C1 segment of cervical spinal cord (tissue), 14 donors: Measurements from ENCODE around the gene TLK1.

Source experiments
- DNase-seq, 14 donors: peaks; one replicate each; lab custom pipeline; 2025; lab: John Stamatoyannopoulos, UW

Gene TLK1

DNA sequence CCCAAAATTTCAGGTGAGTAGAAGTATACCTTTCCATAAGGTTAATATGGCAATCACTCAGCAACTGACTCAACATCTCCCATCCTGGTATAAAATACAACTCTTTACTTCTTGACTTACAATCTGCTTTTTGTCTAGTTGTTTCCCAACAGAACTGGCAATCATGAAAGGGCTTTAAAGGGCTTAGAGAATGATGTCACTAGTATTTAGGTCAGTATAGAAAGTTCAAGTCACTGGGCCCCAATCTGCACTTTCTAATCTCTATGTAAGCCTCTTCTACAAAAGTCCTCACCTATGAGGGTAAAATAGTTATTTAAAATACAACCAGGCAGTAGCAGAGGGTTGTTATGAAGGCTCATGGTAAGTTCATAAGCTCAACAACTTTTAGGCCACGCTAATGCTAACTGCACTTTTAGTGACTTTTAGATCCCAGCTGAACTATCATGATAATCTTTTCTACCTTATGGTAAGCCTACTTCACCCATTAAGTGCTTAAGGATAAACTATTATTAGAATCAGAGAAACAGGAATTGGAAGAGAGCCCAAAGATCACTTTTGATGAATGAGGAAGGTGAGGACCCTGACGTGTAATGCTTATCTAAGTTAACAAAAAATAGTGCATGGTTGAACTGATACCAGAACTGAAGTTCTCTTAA, 152.0 kb downstream of the TLK1 start:
- no peak for DNase-seq

GRCh38 chr2:171004833-171005232, 155.9 kb downstream of the TLK1 start:
- DNase-seq, result no peak

DNA sequence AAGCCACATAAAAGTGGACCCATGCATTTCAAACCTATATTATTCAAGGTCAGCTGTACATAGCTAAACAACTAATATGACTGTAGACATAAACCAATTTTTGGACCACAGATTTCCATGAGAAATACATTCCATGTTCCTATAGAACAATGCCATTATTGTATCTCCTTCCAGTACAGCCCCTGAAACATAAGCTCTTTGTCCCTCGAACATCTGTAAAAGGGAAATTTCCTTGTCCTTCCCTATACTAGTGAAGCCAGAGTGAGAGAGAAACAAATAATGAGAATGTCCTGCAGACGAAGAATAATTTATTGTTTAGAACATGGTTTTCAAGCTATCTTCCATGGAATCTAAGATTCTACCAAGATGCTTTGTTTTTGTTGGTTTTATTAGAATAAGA, 156.3 kb downstream of the TLK1 start:
- DNase-seq, result no peak

DNA sequence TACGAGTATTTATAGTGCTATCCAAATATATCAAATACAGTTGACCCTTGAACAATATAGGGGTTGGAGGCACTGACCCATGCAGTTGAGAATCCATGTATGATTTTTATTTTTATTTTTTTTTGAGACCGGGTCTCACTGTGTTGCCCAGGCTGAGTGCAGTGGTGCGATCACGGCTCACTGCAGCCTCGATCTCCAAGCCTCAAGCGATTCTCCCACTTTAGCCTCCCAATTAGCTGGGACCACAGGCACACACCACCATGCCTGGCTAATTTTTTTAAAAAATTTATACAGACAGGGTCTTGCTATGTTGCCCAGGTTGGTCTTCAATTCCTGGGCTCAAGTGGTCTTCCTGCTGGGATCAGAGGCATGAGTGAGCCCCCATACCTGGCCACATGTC, 161.0 kb downstream of the TLK1 start:
- DNase-seq, result no peak

- DNase-seq, result no peak
These were observed 162.6 kb downstream of the TLK1 start for GRCh38 chr2:170997893-170998597.

DNA sequence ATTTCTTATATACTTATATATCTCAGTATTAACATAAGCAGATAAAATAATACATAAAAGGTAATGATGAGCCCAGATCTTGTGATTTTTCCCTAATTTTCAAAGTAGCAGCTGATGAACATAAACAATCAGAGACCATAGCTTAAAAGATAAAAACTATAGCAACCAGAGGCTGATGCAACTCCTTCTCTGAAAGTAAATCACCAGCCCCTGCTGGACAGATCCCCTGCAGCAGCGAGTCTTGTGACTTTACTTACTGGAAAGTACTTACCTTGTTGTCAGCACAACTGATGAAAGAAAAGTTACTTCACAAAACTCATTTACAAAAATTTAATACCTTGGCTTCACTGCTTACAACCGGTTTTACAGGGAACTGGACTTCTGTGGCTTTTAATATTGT, 164.4 kb downstream of the TLK1 start:
- no peak for DNase-seq

- no peak for DNase-seq
These were observed 169.1 kb downstream of the TLK1 start for GRCh38 chr2:170991398-170992182.

DNA sequence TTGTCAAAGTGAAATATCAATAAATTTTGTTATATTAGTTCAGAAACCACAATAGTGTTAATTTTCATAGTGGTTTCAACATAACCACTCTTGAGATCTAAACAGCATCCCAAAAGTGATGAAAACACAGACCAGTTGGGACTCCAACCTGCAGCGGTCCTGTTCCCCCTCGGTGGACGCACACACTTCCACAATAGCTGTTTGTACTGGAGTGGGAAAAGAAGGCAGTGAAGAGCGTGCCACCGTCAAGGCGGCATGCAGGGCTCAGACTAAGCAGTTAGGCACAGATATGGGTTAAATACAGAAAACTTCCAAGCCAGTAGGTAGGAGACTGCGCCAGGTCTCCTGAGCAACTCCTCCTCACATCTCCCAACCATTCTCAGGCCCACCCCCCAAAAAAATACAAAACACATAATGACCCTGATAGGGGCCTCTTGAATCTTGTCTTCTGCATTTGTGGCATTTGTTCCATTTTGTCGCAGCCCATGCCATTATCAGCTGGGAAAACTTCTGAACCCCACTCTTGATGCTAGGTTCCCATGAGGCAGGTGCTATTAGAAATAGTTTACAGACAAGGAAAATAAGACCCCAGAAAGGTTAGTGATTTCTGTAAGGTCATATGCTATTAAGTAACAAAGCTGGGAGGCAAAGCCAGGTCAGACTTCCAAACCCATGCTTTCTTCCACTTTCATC, 174.0 kb downstream of the TLK1 start:
- no peak for DNase-seq

DNA sequence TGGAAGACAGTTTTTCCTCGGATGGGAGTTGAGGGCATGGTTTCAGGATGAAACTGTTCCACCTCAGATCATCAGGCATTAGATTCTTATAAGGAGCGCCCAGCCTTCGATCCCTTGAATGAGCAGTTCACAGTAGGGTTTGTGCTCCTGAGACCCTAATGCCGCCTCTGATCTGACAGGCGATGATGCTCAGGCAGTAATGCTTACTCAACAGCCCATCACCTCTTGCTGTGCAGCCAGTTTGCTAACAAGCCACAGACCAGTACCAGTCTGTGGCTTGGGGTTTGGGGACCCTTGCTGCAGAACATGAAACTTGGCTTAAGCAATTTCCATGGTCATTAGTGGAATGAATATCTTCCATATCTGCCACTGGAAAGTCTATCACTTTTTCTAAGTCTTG, 175.3 kb downstream of the TLK1 start:
- no peak for DNase-seq

GRCh38 chr2:170984079-170984478, 176.6 kb downstream of the TLK1 start:
- DNase-seq, result no peak

DNA sequence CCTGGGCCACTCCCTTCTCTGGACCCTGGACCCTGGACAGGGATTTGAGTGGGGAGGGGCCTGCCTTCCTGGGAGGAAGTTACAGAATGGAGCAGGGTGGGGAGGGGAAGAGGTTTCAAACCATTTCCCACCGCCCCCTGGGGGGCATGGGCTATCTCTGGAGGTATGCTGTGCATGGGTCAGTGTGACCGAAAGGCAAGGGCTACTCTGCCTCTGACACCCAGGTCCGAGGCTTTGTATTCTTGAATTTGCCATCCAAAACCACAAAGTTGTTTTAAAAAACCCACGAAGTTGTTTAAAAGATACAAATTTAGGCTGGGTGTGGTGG, 184.8 kb downstream of the TLK1 start:
- no peak for DNase-seq

GRCh38 chr2:170975127-170975942, 185.4 kb downstream of the TLK1 start:
- no peak for DNase-seq

- DNase-seq, result no peak
These were observed 186.2 kb downstream of the TLK1 start for GRCh38 chr2:170974304-170974993.

DNA sequence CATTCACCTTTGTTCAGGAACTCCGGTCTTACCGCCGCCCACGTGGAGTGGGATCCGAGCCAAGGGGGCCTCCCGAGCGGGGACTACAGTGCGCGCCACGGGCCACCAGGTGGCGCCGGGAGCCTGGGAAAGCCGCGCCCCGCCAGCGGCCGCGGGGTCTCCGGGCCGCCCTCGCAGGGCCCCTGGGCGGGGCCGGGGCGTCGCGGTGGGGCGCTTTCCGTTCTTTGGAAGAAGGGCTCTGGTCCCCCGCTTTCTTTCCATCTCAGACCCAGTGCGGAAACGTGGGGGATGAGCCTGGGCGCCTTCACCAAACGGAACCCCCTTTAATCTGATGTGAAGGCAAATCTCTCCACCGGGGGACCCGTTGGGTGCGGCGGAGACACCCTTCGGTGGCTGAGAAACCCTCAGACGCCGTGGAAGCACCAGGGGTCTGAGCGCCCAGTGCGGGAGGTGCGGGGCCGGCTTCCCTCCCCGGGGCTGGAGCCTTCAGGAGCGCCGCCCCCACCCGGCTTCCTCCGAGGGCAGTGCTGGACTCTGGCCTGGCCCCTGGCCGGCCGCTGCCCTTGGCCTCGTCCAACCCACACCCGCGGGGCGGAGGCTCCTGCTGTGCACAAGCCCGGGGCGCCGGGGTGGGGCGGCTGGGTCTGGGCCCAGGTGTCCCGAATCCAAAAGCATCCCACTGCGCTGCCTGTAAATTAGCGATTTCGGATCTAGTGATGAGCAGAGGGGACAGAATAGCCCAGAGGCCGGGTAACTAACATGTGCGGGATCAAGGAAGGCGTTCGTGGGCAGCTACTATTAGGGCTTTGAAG, 187.0 kb downstream of the TLK1 start:
- peak in 13 of 14 donors; percentile 8 to 85 (median 70) for DNase-seq

- DNase-seq, result no peak
These were observed 187.5 kb downstream of the TLK1 start for GRCh38 chr2:170973225-170973491.

DNA sequence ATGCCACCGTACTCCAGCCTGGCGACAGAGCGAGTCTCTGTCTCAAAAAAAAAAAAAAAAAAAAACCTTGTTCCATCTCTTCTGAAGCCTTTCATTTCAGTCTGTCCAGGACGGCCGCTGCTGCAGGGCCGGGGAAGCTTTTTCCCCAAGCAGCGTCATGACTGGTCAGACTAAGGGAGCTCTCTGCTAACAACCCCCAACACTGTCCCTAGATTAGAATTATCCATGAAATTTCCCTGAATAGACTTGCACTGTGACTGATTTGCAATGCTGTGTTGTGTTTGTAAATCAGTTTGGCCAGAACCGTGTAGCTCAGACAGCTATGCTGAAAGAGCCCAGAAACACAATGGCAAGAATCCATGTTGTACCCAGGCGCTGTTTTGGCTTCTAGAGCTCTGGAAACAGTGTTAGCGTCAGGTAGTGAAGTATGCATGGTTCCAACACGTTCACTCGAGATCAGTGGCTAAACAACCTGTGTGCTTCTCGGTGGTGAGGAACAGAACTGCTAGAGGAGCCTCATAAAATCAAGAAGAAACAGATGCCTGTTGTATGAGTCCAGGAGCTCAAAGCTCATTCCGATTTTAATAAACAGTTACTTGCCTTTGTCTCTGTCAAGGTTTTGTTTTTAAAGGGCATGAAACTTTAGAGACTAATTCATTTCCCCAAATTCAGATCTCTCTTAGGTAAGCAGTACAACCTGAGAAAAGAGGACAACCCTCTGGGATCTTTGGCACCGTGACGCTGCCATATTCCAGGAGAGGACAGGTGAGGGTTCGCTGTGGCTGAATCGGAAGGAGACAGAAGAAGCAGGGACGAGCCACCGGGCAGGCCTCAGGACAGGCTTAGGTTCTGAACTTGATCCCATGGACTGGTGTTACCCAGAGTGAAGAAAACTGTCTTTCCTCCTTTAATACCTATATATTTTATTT, 188.1 kb downstream of the TLK1 start:
- peak in 2 of 14 donors; percentile 3 to 9 for DNase-seq

DNA sequence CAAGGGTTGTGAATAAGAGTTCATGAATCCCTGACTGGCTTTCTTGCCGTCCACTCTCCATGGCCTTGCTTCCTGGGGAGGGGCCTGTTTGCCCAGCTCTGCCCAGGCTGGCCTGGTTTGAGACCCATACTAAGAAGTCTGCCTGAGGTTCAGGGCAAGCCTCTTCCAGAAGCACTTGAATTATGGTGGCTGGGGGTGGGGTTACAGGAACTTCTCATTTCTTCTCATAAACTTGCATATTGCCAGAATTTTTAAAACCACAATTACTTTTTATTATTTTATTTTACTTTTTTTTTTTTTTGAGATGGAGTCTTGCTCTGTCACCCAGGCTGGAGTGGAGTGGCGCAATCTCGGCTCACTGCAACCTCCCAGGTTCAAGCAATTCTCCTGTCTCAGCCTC, 189.6 kb downstream of the TLK1 start:
- DNase-seq, result no peak

DNA sequence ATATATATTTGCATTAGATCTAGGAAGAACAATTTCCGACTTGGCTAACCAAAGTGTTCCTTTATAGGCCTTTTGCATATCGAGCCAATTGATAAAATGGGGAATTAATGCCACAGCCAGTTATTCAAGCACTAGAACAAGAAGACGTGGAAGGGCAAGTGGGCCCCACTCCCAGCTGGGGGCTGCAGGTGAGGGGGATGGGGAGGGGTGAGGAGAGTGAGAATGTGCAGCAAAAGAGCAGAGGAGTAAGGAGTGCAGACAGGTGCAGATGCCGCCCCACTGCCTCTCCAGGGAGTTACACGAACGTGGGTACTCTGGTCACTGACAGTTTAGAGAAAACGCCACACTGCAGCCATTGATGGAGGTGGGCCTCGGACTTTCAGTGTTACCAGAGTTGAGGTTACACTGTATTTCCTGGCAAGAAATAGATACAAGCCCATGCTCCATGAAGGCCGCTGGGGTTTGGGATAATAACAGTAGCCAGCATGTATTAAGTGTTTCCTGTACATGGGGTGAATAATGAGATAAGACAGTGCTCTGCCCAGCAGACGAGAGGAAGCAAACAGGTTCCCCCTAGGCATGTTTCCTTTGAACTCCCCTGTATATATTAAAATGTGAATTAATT, 190.7 kb downstream of the TLK1 start:
- no peak for DNase-seq

DNA sequence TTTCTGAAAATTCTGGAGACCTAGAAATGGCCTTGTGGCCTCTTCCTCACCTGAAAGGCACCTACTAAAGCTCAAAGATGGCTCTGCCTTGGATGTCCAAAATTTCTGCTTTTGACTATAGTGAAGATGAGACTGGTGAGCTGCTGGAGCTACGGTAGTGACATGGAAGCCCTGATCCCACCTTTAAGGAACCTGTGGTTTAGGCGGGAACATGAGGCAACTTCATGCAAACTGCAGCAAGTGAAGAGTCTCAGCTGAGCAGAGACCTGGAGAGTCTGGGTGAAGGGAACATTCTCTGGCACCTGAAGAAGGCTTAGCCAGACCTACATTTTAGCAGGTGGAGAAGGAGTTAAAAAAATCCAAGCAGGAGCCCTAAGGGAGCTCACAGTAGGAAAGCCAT, 191.7 kb downstream of the TLK1 start:
- DNase-seq, result no peak
